ENCODE data around the gene ARL8A.

DNA sequence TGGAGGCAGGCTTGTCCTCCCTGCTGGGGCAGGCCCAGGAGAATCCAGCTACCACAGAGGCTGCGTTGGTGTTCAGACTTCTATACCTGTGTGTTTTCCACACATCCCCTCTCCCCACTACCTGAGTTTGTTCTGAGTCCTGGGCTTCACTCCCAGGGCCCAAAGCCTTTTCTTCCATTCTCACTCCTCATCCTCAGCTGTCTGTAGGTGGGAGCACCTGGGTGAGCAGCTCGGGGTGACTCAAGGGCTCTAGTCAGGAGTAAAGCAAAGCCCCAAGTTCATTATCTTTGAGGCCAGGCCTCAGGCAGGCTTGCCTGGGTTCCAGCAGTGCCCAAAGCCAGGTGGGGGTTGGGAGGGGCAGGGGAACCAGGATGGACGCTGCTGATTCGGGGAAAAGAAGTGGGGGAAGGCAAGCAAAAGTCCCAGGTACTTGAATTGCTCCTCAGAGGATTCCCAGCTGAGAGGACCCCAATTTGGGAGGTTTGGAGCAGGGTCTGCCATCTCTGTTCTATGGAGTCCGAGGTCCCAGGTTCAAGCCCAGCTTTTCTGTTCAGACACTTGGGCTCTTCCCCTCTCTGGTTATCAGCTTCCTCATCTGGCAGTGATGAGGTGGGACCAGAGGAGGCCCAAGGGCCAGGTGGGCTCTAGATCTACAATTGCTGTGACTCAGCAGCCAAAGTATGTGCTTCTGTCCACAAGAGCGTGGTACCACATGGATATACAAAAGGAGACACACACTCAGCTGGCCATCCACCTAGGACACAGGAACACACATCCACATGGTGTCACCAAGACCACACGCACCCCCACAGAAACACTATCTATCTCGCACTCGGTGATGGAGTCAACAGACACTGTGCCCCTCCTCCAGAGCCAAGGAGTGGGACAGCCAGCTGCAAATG, 21.7 kb upstream of the ARL8A start:
- TF ChIP-seq, protein P1, sequence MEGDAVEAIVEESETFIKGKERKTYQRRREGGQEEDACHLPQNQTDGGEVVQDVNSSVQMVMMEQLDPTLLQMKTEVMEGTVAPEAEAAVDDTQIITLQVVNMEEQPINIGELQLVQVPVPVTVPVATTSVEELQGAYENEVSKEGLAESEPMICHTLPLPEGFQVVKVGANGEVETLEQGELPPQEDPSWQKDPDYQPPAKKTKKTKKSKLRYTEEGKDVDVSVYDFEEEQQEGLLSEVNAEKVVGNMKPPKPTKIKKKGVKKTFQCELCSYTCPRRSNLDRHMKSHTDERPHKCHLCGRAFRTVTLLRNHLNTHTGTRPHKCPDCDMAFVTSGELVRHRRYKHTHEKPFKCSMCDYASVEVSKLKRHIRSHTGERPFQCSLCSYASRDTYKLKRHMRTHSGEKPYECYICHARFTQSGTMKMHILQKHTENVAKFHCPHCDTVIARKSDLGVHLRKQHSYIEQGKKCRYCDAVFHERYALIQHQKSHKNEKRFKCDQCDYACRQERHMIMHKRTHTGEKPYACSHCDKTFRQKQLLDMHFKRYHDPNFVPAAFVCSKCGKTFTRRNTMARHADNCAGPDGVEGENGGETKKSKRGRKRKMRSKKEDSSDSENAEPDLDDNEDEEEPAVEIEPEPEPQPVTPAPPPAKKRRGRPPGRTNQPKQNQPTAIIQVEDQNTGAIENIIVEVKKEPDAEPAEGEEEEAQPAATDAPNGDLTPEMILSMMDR (IDR thresholded peaks at IDR 0.05): no peak
- no peak for TF ChIP-seq POLR2A (IDR thresholded peaks at IDR 0.05)

Data from esophagus squamous epithelium (tissue), 4 donors.